GM12873 (cell line): Measurements from ENCODE around the gene CLPTM1.

ENCODE experiments used
- TF ChIP-seq, protein P1 (sequence below): IDR thresholded peaks from 2 replicates; pipeline ENCODE4 v1.5.1; 2012; ENCODE audit warnings: low read depth, mild to moderate bottlenecking, moderate library complexity, low read length, control low read depth; ENCODE audit not compliant: insufficient read depth; ENCODE audit errors: missing control alignments

CLPTM1 gene, protein sequence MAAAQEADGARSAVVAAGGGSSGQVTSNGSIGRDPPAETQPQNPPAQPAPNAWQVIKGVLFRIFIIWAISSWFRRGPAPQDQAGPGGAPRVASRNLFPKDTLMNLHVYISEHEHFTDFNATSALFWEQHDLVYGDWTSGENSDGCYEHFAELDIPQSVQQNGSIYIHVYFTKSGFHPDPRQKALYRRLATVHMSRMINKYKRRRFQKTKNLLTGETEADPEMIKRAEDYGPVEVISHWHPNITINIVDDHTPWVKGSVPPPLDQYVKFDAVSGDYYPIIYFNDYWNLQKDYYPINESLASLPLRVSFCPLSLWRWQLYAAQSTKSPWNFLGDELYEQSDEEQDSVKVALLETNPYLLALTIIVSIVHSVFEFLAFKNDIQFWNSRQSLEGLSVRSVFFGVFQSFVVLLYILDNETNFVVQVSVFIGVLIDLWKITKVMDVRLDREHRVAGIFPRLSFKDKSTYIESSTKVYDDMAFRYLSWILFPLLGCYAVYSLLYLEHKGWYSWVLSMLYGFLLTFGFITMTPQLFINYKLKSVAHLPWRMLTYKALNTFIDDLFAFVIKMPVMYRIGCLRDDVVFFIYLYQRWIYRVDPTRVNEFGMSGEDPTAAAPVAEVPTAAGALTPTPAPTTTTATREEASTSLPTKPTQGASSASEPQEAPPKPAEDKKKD

DNA sequence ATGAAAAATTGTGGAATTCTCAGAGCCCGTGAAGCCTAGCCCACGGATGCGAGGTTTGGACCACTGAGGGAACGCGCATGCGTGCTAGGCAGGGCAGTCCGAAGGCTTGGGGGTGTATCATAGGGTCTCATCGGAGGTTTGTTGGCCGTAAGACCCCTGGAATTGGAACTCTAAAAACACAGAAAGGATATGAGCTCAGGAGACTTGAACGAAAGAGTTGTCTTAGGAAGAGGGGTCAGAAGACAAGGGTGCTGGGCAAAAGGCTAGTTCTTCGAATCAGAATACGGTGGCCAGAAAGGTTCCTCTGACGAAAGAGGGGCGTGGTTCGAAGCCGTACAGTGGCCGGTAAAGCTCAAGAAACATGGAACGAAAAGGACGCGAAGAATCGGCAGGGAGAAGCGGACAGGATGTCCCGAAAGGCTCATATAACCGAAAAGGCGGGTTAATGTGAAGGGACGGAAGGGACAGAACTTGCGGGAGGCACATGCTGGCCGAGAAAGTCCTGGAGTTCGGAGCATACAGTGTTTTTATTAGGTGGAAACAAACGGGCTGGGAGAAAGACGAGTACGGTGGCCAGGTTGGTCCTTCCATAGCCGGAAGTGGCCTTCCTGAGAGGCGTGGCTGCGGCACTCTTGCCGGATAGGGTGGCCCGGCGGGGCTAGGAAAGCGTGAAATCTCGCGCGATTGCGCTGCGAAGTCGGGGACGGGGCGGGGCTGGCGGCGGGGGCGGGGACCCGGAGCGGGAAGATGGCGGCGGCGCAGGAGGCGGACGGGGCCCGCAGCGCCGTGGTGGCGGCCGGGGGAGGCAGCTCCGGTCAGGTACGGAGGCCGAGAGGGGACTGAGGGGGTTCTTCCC, at the start of gene CLPTM1:
Gene CLPTM1, plus strand, starts transcription at position 732 of the 856 bp plus-strand sequence. Its CDS starts 16 bp downstream, at position 748.
- TF ChIP-seq, protein P1, sequence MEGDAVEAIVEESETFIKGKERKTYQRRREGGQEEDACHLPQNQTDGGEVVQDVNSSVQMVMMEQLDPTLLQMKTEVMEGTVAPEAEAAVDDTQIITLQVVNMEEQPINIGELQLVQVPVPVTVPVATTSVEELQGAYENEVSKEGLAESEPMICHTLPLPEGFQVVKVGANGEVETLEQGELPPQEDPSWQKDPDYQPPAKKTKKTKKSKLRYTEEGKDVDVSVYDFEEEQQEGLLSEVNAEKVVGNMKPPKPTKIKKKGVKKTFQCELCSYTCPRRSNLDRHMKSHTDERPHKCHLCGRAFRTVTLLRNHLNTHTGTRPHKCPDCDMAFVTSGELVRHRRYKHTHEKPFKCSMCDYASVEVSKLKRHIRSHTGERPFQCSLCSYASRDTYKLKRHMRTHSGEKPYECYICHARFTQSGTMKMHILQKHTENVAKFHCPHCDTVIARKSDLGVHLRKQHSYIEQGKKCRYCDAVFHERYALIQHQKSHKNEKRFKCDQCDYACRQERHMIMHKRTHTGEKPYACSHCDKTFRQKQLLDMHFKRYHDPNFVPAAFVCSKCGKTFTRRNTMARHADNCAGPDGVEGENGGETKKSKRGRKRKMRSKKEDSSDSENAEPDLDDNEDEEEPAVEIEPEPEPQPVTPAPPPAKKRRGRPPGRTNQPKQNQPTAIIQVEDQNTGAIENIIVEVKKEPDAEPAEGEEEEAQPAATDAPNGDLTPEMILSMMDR, result no peak

DNA sequence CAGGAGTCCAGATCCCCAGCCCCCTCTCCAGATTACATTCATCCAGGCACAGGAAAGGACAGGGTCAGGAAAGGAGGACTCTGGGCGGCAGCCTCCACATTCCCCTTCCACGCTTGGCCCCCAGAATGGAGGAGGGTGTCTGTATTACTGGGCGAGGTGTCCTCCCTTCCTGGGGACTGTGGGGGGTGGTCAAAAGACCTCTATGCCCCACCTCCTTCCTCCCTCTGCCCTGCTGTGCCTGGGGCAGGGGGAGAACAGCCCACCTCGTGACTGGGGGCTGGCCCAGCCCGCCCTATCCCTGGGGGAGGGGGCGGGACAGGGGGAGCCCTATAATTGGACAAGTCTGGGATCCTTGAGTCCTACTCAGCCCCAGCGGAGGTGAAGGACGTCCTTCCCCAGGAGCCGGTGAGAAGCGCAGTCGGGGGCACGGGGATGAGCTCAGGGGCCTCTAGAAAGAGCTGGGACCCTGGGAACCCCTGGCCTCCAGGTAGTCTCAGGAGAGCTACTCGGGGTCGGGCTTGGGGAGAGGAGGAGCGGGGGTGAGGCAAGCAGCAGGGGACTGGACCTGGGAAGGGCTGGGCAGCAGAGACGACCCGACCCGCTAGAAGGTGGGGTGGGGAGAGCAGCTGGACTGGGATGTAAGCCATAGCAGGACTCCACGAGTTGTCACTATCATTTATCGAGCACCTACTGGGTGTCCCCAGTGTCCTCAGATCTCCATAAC, 49.6 kb upstream of the CLPTM1 start, which contains the start of gene APOE:
Gene APOE, plus strand, starts transcription at position 360 of the 724 bp plus-strand sequence. CDS start 829 bp downstream, outside the sequence.
- TF ChIP-seq, protein P1, result no peak

DNA sequence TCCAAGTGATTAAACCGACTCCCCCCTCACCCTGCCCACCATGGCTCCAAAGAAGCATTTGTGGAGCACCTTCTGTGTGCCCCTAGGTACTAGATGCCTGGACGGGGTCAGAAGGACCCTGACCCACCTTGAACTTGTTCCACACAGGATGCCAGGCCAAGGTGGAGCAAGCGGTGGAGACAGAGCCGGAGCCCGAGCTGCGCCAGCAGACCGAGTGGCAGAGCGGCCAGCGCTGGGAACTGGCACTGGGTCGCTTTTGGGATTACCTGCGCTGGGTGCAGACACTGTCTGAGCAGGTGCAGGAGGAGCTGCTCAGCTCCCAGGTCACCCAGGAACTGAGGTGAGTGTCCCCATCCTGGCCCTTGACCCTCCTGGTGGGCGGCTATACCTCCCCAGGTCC, 47.6 kb upstream of the CLPTM1 start:
- TF ChIP-seq, protein P1, result no peak

DNA sequence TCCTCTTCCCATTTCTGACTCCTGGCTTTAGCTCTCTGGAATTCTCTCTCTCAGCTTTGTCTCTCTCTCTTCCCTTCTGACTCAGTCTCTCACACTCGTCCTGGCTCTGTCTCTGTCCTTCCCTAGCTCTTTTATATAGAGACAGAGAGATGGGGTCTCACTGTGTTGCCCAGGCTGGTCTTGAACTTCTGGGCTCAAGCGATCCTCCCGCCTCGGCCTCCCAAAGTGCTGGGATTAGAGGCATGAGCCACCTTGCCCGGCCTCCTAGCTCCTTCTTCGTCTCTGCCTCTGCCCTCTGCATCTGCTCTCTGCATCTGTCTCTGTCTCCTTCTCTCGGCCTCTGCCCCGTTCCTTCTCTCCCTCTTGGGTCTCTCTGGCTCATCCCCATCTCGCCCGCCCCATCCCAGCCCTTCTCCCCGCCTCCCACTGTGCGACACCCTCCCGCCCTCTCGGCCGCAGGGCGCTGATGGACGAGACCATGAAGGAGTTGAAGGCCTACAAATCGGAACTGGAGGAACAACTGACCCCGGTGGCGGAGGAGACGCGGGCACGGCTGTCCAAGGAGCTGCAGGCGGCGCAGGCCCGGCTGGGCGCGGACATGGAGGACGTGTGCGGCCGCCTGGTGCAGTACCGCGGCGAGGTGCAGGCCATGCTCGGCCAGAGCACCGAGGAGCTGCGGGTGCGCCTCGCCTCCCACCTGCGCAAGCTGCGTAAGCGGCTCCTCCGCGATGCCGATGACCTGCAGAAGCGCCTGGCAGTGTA, 46.9 kb upstream of the CLPTM1 start:
- TF ChIP-seq, protein P1, result no peak

DNA sequence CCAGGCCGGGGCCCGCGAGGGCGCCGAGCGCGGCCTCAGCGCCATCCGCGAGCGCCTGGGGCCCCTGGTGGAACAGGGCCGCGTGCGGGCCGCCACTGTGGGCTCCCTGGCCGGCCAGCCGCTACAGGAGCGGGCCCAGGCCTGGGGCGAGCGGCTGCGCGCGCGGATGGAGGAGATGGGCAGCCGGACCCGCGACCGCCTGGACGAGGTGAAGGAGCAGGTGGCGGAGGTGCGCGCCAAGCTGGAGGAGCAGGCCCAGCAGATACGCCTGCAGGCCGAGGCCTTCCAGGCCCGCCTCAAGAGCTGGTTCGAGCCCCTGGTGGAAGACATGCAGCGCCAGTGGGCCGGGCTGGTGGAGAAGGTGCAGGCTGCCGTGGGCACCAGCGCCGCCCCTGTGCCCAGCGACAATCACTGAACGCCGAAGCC, 46.3 kb upstream of the CLPTM1 start:
- TF ChIP-seq, protein P1, result no peak

DNA sequence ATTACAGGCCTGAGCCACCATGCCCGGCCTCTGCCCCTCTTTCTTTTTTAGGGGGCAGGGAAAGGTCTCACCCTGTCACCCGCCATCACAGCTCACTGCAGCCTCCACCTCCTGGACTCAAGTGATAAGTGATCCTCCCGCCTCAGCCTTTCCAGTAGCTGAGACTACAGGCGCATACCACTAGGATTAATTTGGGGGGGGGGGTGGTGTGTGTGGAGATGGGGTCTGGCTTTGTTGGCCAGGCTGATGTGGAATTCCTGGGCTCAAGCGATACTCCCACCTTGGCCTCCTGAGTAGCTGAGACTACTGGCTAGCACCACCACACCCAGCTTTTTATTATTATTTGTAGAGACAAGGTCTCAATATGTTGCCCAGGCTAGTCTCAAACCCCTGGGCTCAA, 45.4 kb upstream of the CLPTM1 start:
- TF ChIP-seq, protein P1, result no peak
